A549 (cell line): ENCODE measurements around the gene AIRE.

Source experiments
- CTCF ChIP-seq: fragments of >200 bp; sonication (Bioruptor Twin); formaldehyde crosslinking; IDR thresholded peaks from 3 replicates; pipeline ENCODE4 v1.5.1; 2016
- ESRRA ChIP-seq: fragments of 150-350 bp; IDR thresholded peaks from 2 replicates; pipeline ENCODE4 v1.6.1; 2014; ENCODE audit warnings: mild to moderate bottlenecking, low read length, borderline replicate concordance
- KDM1A ChIP-seq: fragments of 200-600 bp; sonication (generic); IDR thresholded peaks from 2 replicates; pipeline ENCODE4 v1.6.1; 2016; ENCODE audit warnings: low read depth, mild to moderate bottlenecking
- MAX ChIP-seq: IDR thresholded peaks from 2 replicates; pipeline ENCODE4 v1.6.1; 2012
- MYC ChIP-seq: IDR thresholded peaks from 2 replicates; pipeline ENCODE4 v1.6.1; 2012; ENCODE audit warnings: mild to moderate bottlenecking, inconsistent platforms, low read length, improper control_type of control experiment, borderline replicate concordance
- NPAS2 ChIP-seq: fragments of 250-450 bp; sonication (Bioruptor Pico); IDR thresholded peaks from 2 replicates; pipeline ENCODE4 v1.8.0; 2022; ENCODE audit warnings: mild to moderate bottlenecking, moderate library complexity, borderline replicate concordance
- POLR2A ChIP-seq: IDR thresholded peaks from 2 replicates; pipeline ENCODE4 v1.6.1; 2012; ENCODE audit warnings: mild to moderate bottlenecking, low read length
- RAD21 ChIP-seq, 2 experiments: fragments of >200 bp in 1 of 2; sonication (Bioruptor Twin) in 1 of 2; formaldehyde crosslinking in 1 of 2; IDR thresholded peaks in 1 of 2; conservative IDR thresholded peaks in 1 of 2; 2 replicates in 1 of 2; 3 replicates in 1 of 2; pipeline ENCODE4 v1.6.1; 2012 to 2018; ENCODE audit warnings: inconsistent platforms in 1 of 2
- RFX5 ChIP-seq: fragments of 450-650 bp; IDR thresholded peaks from 2 replicates; pipeline ENCODE4 v1.7.1; 2014; ENCODE audit warnings: antibody characterized with exemption, mild to moderate bottlenecking, moderate library complexity
- SMC3 ChIP-seq: fragments of >200 bp; sonication (Bioruptor Twin); formaldehyde crosslinking; IDR thresholded peaks from 3 replicates; pipeline ENCODE4 v1.6.1; 2018; ENCODE audit warnings: inconsistent platforms

- TF ChIP-seq SMC3 (no peak), CTCF (no peak), POLR2A (no peak), NPAS2 (CRISPR knock-in tag) (no peak), RAD21 (conservative IDR thresholded peaks at IDR 0.05 in 1 of 2, IDR thresholded peaks at IDR 0.05 in 1 of 2) (no peak), RFX5 (no peak), MAX (no peak), KDM1A (no peak), MYC (no peak), ESRRA (no peak)
Observed at GRCh38 chr21:44290327-44291077, 4.8 kb downstream of the AIRE start.
